A673 (cell line): ENCODE results near the gene HEXIM1. TPM values are rescaled to one million over a fixed set of nuclear protein-coding genes. Genes with fewer than 3 reads are reported as not detected.

Experiments used
- BruUV-seq: library from RNA; stranded (reverse); fragments of 400-500 nt; replicated peaks from 2 replicates; lab custom pipeline; 2021; lab: Mats Ljungman, UMichigan
- CTCF ChIA-PET: fragments of 300-600 bp; sonication (Branson Sonifier 250); formaldehyde crosslinking; loops from one replicate; lab custom pipeline; 2022; ENCODE audit warnings: antibody characterized with exemption; lab: Charles Lee
- POLR2A ChIA-PET: fragments of 300-600 bp; sonication (Branson Sonifier 250); formaldehyde crosslinking; loops from one replicate; lab custom pipeline; 2022; ENCODE audit warnings: antibody characterized with exemption; ENCODE audit not compliant: low non-redundant PET; lab: Charles Lee
- DNase-seq: peaks from one replicate; pipeline ENCODE4 v3.0.0-alpha.2; 2015; ENCODE audit warnings: low spot score
- H3K27ac ChIP-seq: fragments of 200-600 bp; sonication (generic); 2 replicates; pipeline ENCODE4 v1.5.1; 2016; ENCODE audit warnings: mixed run types, low read depth, mild to moderate bottlenecking, mixed read lengths, antibody characterized with exemption, low read length; ENCODE audit not compliant: poor library complexity, severe bottlenecking
- H3K27me3 ChIP-seq: fragments of 200-600 bp; sonication (generic); replicated peaks from 2 replicates; pipeline ENCODE4 v1.6.1; 2017; ENCODE audit warnings: mixed run types, low read depth, mild to moderate bottlenecking, mixed read lengths, antibody characterized with exemption, low read length; ENCODE audit not compliant: insufficient read depth, poor library complexity
- H3K36me3 ChIP-seq: fragments of 200-600 bp; sonication (generic); 2 replicates; pipeline ENCODE4 v1.6.1; 2016; ENCODE audit warnings: mixed run types, mild to moderate bottlenecking, mixed read lengths, antibody characterized with exemption, low read length; ENCODE audit not compliant: insufficient read depth, poor library complexity, severe bottlenecking
- H3K4me1 ChIP-seq: fragments of 200-600 bp; sonication (generic); 2 replicates; pipeline ENCODE4 v1.6.1; 2017; ENCODE audit warnings: mixed run types, mild to moderate bottlenecking, mixed read lengths, antibody characterized with exemption, low read length; ENCODE audit not compliant: insufficient read depth, poor library complexity, severe bottlenecking
- H3K4me3 ChIP-seq: fragments of 200-600 bp; sonication (generic); 2 replicates; pipeline ENCODE4 v1.5.1; 2016; ENCODE audit warnings: low read depth, mixed run types, mild to moderate bottlenecking, mixed read lengths, low read length; ENCODE audit not compliant: poor library complexity, severe bottlenecking
- H3K9me3 ChIP-seq: fragments of 200-600 bp; sonication (generic); 2 replicates; pipeline ENCODE4 v1.6.1; 2016; ENCODE audit warnings: mixed run types, low read depth, mild to moderate bottlenecking, mixed read lengths, antibody characterized with exemption, low read length; ENCODE audit not compliant: poor library complexity, severe bottlenecking
- CTCF ChIP-seq: fragments of 300-800, 200-600 bp; sonication (generic); conservative IDR thresholded peaks from 2 replicates; pipeline ENCODE4 v1.5.1; 2017; ENCODE audit warnings: low read depth, mild to moderate bottlenecking, antibody characterized with exemption, low read length, moderate library complexity, mixed read lengths
- EZH2 ChIP-seq: fragments of 200-600 bp; sonication (generic); IDR thresholded peaks from 2 replicates; pipeline ENCODE4 v1.6.1; 2017; ENCODE audit warnings: borderline replicate concordance, low read depth, mild to moderate bottlenecking, mixed read lengths, antibody characterized with exemption, low read length; ENCODE audit not compliant: poor library complexity, severe bottlenecking
- intact Hi-C: fragments of 100-400 bp; cut with micrococcal nuclease; formaldehyde crosslinking; loops from one replicate; pipeline ENCODE4 v1.10.0; 2022; ENCODE audit not compliant: unreplicated experiment
- total RNA-seq: library from RNA; stranded (reverse); gene quantifications from 2 replicates; pipeline ENCODE4 v1.2.3, GENCODE V29; 2021

HEXIM1 gene
- total RNA-seq, 1 experiment from 2014 or later = 21.2 TPM

GRCh38 chr17:45129426-45129939 lies 18.8 kb upstream of the HEXIM1 start:
- intact Hi-C loops = no loop called here
- CTCF ChIA-PET = no interaction called here
- POLR2A ChIA-PET = no interaction called here
- no TSS peak for BruUV-seq
- no peaks in the 10 kb centered on the region for H3K27me3 ChIP-seq
- H3K27ac ChIP-seq = no peak overlapping the region
- no peaks in the 10 kb centered on the region for H3K9me3 ChIP-seq
- no peak overlapping the region for H3K4me3 ChIP-seq
- no peaks in the 10 kb centered on the region for H3K4me1 ChIP-seq
- no peak for DNase-seq
- no peak for TF ChIP-seq EZH2
- no peak for TF ChIP-seq CTCF
- no peaks in the 10 kb centered on the region for H3K36me3 ChIP-seq

GRCh38 chr17:45129940-45130680 lies 18.2 kb upstream of the HEXIM1 start:
- no TSS peak for BruUV-seq
- no peak for TF ChIP-seq CTCF
- TF ChIP-seq EZH2 = no peak
- Histone ChIP-seq H3K4me1 (no peaks in the 10 kb centered on the region), H3K9me3 (no peaks in the 10 kb centered on the region), H3K36me3 (no peaks in the 10 kb centered on the region), H3K4me3 (no peak overlapping the region), H3K27me3 (no peaks in the 10 kb centered on the region), H3K27ac (no peak overlapping the region)
- intact Hi-C loops = loop anchor here (5.0 to 10.0 kb wide), 2 partner anchors 255 to 353 kb away; no protein-coding TSS in a partner anchor
- DNase-seq = no peak
- ChIA-PET POLR2A (no interaction called here), CTCF (no interaction called here)

- H3K9me3 ChIP-seq = no peaks in the 10 kb centered on the region
- TF ChIP-seq CTCF (no peak), EZH2 (no peak)
- DNase-seq = no peak
- no peaks in the 10 kb centered on the region for H3K27me3 ChIP-seq
- H3K27ac ChIP-seq = no peak overlapping the region
- peak overlapping the region; percentile 64 for H3K4me3 ChIP-seq
- CTCF ChIA-PET = interaction anchor here (0.6 kb wide), 1 partner anchor 82 kb away, joined by 6 read pairs; no protein-coding TSS in a partner anchor
- no peaks in the 10 kb centered on the region for H3K4me1 ChIP-seq
- BruUV-seq = no TSS peak
- intact Hi-C loops = loop anchor here (5.0 to 10.0 kb wide), 2 partner anchors 254 to 354 kb away; no protein-coding TSS in a partner anchor
- no peaks in the 10 kb centered on the region for H3K36me3 ChIP-seq
- POLR2A ChIA-PET = interaction anchor here (0.6 kb wide), 1 partner anchor 17 kb away, joined by 3 read pairs; the partner anchor contains the start of gene HEXIM1
Observed at GRCh38 chr17:45130681-45131615, 17.3 kb upstream of the HEXIM1 start.
